Natural killer cell (primary cell): ENCODE measurements around the gene ACOT6. TPM values are rescaled to one million over a fixed set of nuclear protein-coding genes. Genes with fewer than 3 reads are reported as not detected.
"Not testable (repeated sequence)": the region's sequence is repeated elsewhere in the genome, so short reads cannot be mapped to it uniquely, and the experiment has no call there.

ENCODE experiments used
- ATAC-seq, 3 donors: fragments of 150-1000 bp in 2 of 3; fragments of 200-7000 bp in 1 of 3; cut with Tn5 transposase; 1 replicate in 1 of 3; 2 replicates in 2 of 3; pipeline ENCODE4 v1.10.0; 2021; ENCODE audit warnings: mild to moderate bottlenecking in 2 of 3, moderate library complexity in 2 of 3
- DNase-seq, 2 donors: peaks; one replicate each; pipeline versions ENCODE4 v3.0.0 to v3.0.0-alpha.2; 2013 to 2021; ENCODE audit warnings: mixed read lengths in 1 of 2
- H3K27ac ChIP-seq: one replicate; pipeline ENCODE4 v1.5.1; 2013; ENCODE audit warnings: mild to moderate bottlenecking, low read length
- H3K27me3 ChIP-seq: one replicate; pipeline ENCODE4 v1.6.1; 2013; ENCODE audit warnings: low read length; ENCODE audit not compliant: control insufficient read depth, insufficient read depth
- H3K36me3 ChIP-seq: one replicate; pipeline ENCODE4 v1.6.1; 2013; ENCODE audit warnings: low read length; ENCODE audit not compliant: control insufficient read depth, insufficient read depth
- H3K4me1 ChIP-seq: one replicate; pipeline ENCODE4 v1.6.1; 2013; ENCODE audit warnings: low read length; ENCODE audit not compliant: control insufficient read depth, insufficient read depth
- H3K4me3 ChIP-seq: one replicate; pipeline ENCODE4 v1.5.1; 2013; ENCODE audit warnings: low read length
- H3K9me3 ChIP-seq: one replicate; pipeline ENCODE4 v1.6.1; 2013; ENCODE audit warnings: low read length; ENCODE audit not compliant: control insufficient read depth, insufficient read depth
- H3K27ac Mint-ChIP-seq, 2 donors: one replicate each; pipeline ENCODE4 v1.8.0; 2022; ENCODE audit warnings: mild to moderate bottlenecking in 2 of 2, mixed read lengths in 2 of 2, moderate library complexity in 1 of 2
- H3K27me3 Mint-ChIP-seq, 2 donors: one replicate each; pipeline ENCODE4 v1.8.0; 2022; ENCODE audit warnings: low read depth in 2 of 2, mixed read lengths in 2 of 2
- H3K36me3 Mint-ChIP-seq: one replicate; pipeline ENCODE4 v1.8.0; 2022; ENCODE audit warnings: mixed read lengths
- H3K4me1 Mint-ChIP-seq, 2 donors: one replicate each; pipeline ENCODE4 v1.8.0; 2022; ENCODE audit warnings: mixed read lengths in 2 of 2
- H3K4me3 Mint-ChIP-seq: one replicate; pipeline ENCODE4 v1.8.0; 2022; ENCODE audit warnings: mild to moderate bottlenecking, moderate library complexity, mixed read lengths
- H3K9me3 Mint-ChIP-seq, 2 donors: one replicate each; pipeline ENCODE4 v1.8.0; 2022; ENCODE audit warnings: mixed read lengths in 2 of 2
- WGBS: methylation state at CpG from one replicate; pipeline ENCODE4 v1.1.7; 2013; ENCODE audit warnings: missing lambda C conversion rate; ENCODE audit not compliant: insufficient coverage; 5-methylcytosine and 5-hydroxymethylcytosine counted together
- intact Hi-C: fragments of 100-400 bp; cut with micrococcal nuclease; formaldehyde crosslinking; loops from one replicate; pipeline ENCODE4 v1.14.2; 2022
- total RNA-seq, 4 donors: library from RNA; stranded (reverse); fragments of 120-200 nt in 1 of 4; gene quantifications; one replicate each; pipeline versions ENCODE4 v1.2.3 to v1.2.4, GENCODE V29; 2013 to 2022
- TF ChIP-seq, protein P1 (sequence below): fragments of 200-600 bp; IDR thresholded peaks from one replicate; pipeline ENCODE4 v1.8.0; 2022; ENCODE audit warnings: antibody characterized with exemption

ACOT6 gene
- total RNA-seq, 3 donors from 2014 or later (not counting 1 experiment from before 2014, with no cell fraction given) = not detected

DNA sequence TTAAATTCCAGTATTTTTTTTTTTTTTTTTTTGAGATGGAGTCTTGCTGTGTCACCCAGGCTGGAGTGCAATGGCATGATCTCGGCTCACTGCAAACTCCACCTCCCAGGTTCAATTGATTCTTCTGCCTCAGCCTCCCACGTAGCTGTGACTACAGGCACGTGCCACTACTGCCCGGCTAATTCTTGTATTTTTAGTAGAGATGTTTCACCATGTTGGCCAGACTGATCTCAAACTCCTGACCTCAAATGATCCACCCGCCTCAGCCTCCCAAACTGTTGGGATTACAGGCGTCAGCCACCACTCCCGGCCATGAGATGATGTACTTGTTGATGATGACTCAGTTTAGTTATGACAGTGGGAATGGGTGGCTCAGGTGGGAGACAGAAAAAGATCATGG is 38.1 kb upstream of the ACOT6 start:
- H3K36me3 Mint-ChIP-seq, DNase-seq, ATAC-seq, H3K27ac ChIP-seq, H3K27me3 ChIP-seq, H3K4me3 Mint-ChIP-seq, H3K9me3 Mint-ChIP-seq, H3K27me3 Mint-ChIP-seq, H3K27ac Mint-ChIP-seq, H3K4me3 ChIP-seq, H3K36me3 ChIP-seq, intact Hi-C loops, H3K4me1 Mint-ChIP-seq, H3K9me3 ChIP-seq: not testable (repeated sequence)
- peaks cover 16% of the 10 kb centered on the region for H3K4me1 ChIP-seq
- 92% methylated on average over 7 of the region's 7 CpGs for WGBS

DNA sequence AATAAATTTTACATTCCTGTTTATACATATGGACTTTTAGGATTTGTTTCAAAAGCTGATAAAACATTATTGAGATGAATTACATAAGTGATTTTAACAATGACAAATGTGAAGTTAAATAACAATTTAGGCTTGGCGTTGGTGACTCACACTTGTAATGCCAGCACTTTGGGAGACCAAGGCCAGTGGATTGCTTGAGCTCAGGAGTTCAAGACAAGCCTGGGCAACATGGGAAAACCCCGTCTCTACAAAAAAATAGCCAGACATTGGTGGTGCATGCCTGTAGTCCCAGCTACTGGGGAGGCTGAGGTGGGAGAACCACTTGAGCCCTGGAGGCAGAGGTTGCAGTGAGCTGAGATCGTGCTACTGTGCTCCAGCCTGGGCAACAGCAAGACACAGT is 35.9 kb upstream of the ACOT6 start:
- Mint-ChIP-seq H3K27ac (no peak overlapping the region), H3K36me3 (peaks cover 6% of the 10 kb centered on the region), H3K27me3 (no peaks in the 10 kb centered on the region), H3K4me3 (no peak overlapping the region), H3K4me1 (peaks cover 8 to 9% of the 10 kb centered on the region in 2 donors), H3K9me3 (no peaks in the 10 kb centered on the region)
- DNase-seq (no peak), ATAC-seq (no peak)
- intact Hi-C loops = no loop called here
- Histone ChIP-seq H3K4me1 (no peaks in the 10 kb centered on the region), H3K4me3 (no peak overlapping the region), H3K36me3 (peaks cover 7% of the 10 kb centered on the region), H3K9me3 (no peaks in the 10 kb centered on the region), H3K27me3 (no peaks in the 10 kb centered on the region), H3K27ac (no peak overlapping the region)
- 94% methylated on average over 2 of the region's 3 CpGs for WGBS
- TF ChIP-seq, protein P1, sequence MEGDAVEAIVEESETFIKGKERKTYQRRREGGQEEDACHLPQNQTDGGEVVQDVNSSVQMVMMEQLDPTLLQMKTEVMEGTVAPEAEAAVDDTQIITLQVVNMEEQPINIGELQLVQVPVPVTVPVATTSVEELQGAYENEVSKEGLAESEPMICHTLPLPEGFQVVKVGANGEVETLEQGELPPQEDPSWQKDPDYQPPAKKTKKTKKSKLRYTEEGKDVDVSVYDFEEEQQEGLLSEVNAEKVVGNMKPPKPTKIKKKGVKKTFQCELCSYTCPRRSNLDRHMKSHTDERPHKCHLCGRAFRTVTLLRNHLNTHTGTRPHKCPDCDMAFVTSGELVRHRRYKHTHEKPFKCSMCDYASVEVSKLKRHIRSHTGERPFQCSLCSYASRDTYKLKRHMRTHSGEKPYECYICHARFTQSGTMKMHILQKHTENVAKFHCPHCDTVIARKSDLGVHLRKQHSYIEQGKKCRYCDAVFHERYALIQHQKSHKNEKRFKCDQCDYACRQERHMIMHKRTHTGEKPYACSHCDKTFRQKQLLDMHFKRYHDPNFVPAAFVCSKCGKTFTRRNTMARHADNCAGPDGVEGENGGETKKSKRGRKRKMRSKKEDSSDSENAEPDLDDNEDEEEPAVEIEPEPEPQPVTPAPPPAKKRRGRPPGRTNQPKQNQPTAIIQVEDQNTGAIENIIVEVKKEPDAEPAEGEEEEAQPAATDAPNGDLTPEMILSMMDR = no peak

DNA sequence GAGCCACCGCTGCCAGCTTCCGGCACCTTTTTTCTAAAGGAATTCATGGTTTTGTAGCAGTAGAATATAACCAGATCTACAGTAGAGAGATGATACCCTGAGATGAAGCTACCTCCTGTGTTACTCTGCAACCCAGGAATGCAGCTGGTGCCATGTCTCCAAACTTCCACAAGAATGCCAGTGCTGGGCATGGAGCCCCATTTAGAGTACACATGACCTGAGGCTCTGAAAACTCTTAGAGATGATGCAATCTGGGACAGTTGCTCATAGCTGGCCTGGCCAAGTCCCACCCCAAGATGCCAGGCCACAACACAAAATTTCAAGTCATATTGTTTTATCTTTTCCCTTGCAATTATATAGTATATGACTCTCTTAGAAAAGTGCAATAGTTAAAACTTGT is 35.1 kb upstream of the ACOT6 start:
- H3K9me3 Mint-ChIP-seq, ATAC-seq, intact Hi-C loops, H3K36me3 Mint-ChIP-seq, H3K4me3 ChIP-seq, H3K9me3 ChIP-seq, H3K36me3 ChIP-seq, H3K4me1 ChIP-seq, H3K27me3 ChIP-seq, H3K27ac ChIP-seq, H3K4me3 Mint-ChIP-seq, H3K27ac Mint-ChIP-seq, H3K27me3 Mint-ChIP-seq, H3K4me1 Mint-ChIP-seq, DNase-seq: not testable (repeated sequence)
- no CpG with 5 or more reads among the region's 2 CpGs for WGBS

DNA sequence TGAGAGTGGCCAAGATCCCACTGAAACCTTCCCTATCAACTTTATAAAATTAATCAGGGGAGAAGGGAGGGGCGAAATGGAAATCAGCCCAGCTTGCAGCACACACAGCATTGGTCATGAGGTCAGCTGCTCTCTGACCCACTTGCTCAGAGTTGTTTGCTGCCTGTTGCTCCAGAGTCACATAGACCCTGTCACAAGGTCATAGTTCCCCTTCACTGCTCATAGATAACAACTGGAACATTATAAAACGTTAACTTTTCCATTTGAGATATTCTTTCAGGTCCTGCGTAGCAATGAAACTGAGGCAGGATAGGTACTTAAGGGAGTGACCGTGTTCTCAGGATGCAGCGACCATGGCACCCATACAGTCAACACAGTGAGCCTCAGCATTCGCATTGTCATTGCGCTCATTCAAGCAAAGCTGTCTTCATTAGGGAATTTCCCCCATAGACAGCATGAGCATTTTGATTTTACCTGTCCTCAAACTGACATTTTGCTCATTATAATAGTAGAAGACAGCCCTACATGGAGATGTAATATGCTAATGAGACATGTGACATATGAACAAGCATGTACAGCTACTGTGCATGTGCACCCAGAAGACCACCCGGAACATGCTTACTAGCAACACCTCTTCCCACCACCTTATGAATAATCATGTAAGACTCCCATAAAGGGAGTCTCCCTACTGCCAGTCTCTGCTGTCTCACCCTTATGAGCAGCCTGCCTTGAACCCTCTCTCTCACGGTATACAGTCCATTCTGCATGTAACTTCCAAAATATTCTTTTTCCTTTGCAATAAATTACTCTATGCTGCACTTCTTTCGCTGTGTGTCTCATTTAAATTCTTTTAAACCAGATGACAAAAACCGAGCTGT is 30.0 kb upstream of the ACOT6 start:
- H3K4me3 Mint-ChIP-seq, H3K27me3 ChIP-seq, intact Hi-C loops, H3K4me1 ChIP-seq, H3K27me3 Mint-ChIP-seq, H3K36me3 ChIP-seq, DNase-seq, H3K27ac ChIP-seq, H3K27ac Mint-ChIP-seq, H3K4me1 Mint-ChIP-seq, H3K36me3 Mint-ChIP-seq, H3K9me3 Mint-ChIP-seq, H3K4me3 ChIP-seq, ATAC-seq, H3K9me3 ChIP-seq: not testable (repeated sequence)
- 94% methylated on average over 5 of the region's 11 CpGs for WGBS

DNA sequence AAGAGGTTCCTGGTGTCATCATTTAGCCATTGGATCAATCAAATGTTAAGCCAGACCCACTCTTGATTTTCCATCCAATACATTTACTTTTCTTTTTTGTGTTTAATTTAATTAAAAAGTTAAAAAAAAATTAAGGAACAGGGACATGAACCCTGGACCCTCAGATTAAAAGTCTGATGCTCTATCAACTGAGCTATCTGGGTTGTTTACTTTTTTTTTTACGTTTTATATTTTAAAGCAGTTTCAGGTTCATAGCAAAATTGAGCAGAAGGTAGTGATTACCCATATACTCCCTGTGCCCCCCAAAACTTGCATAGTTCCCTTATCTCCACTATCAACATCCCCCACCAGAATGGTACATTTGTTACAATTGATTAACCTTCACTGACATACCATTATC is 23.6 kb upstream of the ACOT6 start:
- no peak overlapping the region for H3K4me3 ChIP-seq
- H3K36me3 ChIP-seq = no peaks in the 10 kb centered on the region
- ATAC-seq (no peak), DNase-seq (no peak)
- no peak overlapping the region for H3K27ac Mint-ChIP-seq
- no CpG with 5 or more reads among the region's 1 CpG for WGBS
- peaks cover 14% of the 10 kb centered on the region for H3K4me1 ChIP-seq
- no peaks in the 10 kb centered on the region for H3K36me3 Mint-ChIP-seq
- intact Hi-C loops = no loop called here
- no peak overlapping the region for H3K27ac ChIP-seq
- H3K4me1 Mint-ChIP-seq = peaks cover 13% of the 10 kb centered on the region in 2 donors
- H3K27me3 ChIP-seq = no peaks in the 10 kb centered on the region
- H3K9me3 Mint-ChIP-seq = no peaks in the 10 kb centered on the region
- H3K9me3 ChIP-seq = no peaks in the 10 kb centered on the region
- no peaks in the 10 kb centered on the region for H3K27me3 Mint-ChIP-seq
- TF ChIP-seq, protein P1 = no peak
- no peak overlapping the region for H3K4me3 Mint-ChIP-seq
